D341Med (cell line): ENCODE measurements around the gene NBAS.

Experiments used
- DNase-seq: peaks from one replicate; pipeline ENCODE4 v3.0.0; 2012; ENCODE audit warnings: low spot score

NBAS gene

DNA sequence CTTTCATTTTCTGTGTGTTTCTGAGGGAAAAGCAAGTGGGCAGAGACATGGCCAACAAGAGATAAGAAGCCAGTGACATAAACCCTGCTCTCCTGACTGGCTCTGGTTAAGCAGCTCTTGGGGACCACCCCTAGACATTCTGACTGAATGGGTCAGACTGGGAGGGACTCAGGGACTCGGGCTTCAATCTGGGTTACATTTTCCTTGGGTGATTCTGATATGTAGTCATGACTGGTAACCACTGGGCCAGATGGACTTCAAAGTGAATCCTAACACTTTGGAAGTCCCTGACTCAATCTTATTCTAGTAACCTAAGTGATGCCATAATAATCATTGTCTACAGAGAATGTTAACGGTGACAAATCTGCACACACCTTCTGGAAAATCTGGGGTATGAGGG, 397.8 kb downstream of the NBAS start:
- DNase-seq = no peak

DNA sequence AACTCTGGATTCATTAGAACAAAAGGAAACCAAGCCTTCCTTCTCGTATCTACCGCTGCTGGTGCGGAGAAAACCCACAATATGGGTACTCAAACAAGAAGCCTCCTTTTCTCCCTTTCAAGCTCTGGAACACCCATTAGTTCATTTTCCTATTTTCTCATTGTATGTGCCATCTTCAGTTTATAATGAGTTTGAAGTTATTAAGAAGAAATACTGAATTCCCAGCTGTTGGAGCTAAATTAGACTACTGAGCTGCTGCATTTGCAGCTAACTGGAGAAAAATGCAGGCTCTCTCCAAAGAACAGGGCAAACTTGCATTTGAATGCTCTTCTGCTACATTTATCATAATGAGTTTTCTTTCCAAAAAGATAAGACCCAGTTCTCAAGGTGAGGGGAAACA, 398.5 kb downstream of the NBAS start:
- no peak for DNase-seq

DNA sequence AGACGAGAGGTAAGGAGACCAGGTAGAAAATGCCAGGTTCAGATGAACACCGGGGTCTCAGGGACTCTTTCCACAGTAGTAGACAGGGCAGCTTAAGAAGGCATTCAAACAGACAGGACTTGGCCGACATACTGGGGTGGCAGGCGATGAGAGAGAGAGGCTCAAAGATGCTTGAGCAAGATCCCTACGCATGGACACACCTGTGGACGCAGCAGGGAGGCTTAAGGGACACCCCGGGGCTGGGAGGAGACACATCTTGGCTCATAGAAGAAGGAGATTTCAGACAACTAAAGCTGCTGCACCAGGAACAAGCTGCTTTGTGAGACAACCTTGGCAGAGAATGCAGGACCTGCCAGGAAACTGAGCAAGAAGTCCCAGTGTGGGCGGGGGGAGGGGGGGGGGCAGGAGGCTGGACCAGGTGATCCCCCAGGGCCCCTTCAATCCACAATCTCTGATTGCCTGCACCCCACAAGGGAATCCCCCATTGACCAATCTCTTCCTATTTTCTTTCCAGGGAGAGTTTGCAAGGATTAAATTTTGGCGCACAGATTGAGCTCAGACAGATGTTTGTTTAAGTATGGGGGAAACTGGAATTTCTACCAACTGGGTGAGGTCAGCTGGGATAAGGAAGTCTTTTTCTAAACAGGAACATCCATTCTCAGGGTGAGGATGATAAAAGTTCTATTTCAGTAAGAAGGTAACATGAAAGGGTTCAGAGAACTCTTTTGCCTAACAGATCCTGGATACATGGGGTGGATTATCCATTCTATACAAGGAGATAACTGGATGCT, 400.7 kb downstream of the NBAS start:
- peak; percentile 44 for DNase-seq

GRCh38 chr2:15159751-15160177, 401.4 kb downstream of the NBAS start:
- DNase-seq = peak; percentile 54

DNA sequence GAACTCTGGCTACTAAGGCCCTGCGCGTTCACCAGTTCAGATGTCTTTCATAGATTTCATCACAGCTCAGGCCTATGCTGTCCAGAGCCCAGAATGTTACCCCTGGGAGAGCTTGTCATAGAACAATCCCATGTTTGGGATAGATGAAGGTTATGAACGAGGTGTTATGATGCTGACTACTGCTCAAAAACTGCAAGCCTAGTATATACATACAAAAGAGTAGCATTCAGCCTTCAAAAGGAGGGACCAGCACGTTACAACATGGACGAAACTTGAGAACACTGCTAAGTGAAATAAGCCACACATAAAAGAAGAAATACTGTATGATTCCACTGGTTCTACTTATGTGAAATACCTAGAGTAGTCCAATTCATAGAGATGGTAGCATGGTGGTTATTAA, 401.9 kb downstream of the NBAS start:
- no peak for DNase-seq

DNA sequence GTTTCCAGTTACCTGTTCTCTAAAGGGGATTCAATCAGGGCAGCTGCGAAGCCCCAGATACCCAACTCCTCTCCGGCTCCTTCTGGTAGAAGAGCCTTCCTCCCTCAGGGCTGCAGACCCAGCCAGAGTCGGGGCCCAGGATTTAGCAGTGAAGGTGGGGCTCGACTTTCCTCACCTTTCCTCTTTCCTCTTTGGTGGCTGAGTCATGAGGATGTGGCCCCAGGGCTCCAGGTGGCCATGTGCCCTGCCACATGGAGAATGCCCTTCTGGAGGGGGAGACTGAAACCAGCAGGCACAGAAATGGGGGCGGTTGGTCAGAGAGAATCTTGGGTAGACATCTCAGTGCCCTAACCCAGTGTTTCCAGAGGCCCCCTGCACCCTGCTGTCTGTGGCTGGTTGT, 402.6 kb downstream of the NBAS start:
- no peak for DNase-seq

- DNase-seq = no peak
Measured at GRCh38 chr2:15158100-15158499, 403.0 kb downstream of the NBAS start.

GRCh38 chr2:15155959-15156574, 405.1 kb downstream of the NBAS start:
- DNase-seq = no peak

DNA sequence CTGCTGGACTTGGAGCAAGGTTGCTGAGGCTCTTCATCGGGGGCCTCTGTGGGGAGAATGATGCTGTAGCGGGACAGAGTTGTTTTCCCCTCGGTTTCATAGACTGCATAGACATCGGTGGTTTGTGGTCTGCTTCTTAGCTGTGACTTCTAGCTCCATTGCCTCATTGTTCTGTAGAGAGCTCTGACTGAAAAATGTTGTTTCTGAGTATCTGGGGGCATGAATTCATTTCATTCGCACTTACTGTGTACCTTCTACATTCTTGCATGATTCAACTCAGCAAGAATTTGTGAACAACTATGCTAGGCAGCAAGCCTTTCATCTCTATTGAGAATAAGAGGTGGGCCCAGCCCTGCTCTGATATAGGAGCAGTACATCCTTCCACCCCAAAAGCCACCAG, 406.8 kb downstream of the NBAS start:
- no peak for DNase-seq

DNA sequence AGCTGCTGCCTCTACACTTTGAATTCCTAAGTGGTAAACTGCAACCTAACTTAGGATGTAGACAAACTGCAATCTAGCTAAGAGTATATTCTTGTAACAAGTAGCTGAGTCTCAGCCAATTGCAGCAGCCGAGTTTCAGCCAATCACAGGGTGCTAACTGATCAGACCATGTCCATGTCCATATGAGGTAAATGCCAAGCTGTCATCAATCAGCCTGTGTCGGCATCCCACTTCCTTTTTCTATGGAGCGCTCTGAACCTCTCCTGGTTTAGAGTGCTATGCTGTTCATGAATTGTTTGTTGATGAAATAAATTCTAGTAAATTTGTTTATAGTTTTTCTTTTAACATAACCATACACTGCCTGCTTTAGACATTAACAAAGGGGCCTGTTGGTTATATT, 408.8 kb downstream of the NBAS start:
- DNase-seq = no peak

- no peak for DNase-seq
Measured at GRCh38 chr2:15149063-15149462, 412.1 kb downstream of the NBAS start.

GRCh38 chr2:15147591-15147990, 413.5 kb downstream of the NBAS start:
- DNase-seq = no peak

GRCh38 chr2:15146960-15147359, 414.2 kb downstream of the NBAS start:
- DNase-seq = no peak

DNA sequence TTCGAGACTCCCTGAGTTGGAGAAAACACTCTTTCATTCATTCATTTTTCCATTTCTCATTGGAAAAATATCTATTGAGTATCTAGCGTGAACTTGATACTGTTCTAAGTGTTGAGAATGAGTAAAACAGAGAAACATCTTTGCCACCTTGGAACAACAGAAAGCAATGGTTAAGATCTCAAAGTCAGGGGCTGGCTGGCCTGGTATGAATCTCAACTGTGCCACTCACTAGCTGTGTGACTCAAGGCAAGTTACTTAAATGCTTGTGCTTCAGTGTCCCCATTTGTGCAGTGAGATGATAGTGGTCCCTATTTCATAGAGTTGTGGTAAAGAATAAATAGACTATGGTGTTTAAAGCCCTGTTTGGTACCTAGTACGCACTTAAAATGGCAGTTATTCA, 415.2 kb downstream of the NBAS start:
- no peak for DNase-seq

DNA sequence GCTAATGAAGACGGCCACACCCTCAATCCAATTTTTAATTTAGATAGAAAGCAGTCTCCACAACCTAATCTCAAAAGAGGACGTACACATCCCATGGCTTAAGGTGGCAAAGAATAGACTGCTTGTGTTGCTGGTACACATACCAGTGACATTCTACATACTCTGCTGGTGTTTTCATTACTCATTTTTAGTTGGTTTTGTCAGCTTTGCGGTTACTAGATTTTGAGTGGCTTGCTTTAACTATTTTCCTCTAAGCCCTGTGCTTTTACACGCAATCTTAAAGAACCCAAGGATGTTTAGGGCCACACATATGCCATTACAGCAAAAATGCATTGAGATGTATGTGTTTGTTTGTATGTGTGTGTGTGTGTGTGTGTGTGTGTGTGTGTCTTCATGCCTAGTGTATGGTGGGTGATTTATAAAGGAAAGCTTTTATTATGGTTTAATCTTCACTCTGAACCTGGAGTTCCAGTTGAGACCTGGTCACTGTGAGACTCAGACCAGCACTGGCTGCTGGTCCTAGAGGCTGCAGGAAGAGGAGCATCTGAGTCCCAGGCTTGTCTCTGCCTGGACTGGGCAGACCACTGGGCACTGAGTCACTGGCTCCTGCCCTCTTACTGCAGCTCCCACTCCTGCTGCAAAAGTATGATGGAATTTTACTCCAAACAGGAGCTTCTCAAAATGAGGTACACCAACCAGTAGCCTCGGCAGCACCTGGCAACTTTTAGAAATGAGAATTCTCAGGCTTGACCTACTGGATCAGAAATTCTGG, 415.9 kb downstream of the NBAS start:
- no peak for DNase-seq

- no peak for DNase-seq
Measured at GRCh38 chr2:15142069-15142689, 419.0 kb downstream of the NBAS start.

DNA sequence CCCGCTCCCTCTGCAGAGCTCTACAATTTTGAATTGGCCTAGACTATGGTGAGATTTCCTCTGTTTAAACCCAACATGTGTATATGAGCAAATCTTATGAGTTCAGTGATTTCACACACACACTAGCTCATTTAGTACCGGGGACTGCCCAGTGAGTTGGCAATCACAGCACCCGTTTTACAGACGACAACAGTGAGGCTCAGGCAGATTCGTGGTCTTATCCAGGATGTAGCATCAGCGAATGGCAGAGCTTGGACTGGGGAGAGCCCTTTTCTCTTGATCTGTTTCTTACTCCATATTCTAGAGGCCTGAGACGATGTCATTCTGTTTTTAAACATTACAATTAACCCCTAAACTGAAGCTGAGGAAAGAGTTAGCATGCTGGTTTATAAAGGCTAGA, 419.9 kb downstream of the NBAS start:
- no peak for DNase-seq

- DNase-seq = no peak
Measured at GRCh38 chr2:15136639-15137038, 424.5 kb downstream of the NBAS start.

- DNase-seq = no peak
Measured at GRCh38 chr2:15134957-15135356, 426.2 kb downstream of the NBAS start.

DNA sequence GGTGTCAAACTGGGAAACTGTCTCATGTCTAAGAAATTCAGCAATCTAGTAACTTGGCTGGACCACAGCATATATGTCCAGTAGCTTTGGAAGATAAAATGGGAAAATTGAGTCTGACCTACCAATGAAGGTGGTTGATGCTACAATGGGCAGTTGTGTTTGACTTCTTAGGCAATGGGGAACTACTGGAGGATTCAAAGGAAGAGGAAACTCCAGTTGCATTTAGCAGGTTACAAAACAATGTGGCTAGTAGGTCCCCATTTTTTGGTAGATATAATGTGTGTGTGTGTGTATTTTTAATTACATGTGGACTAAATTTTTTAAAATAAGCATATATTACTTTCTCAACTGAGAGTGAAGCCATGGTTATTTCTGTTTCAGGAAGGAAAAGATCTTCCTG, 427.7 kb downstream of the NBAS start:
- no peak for DNase-seq

DNA sequence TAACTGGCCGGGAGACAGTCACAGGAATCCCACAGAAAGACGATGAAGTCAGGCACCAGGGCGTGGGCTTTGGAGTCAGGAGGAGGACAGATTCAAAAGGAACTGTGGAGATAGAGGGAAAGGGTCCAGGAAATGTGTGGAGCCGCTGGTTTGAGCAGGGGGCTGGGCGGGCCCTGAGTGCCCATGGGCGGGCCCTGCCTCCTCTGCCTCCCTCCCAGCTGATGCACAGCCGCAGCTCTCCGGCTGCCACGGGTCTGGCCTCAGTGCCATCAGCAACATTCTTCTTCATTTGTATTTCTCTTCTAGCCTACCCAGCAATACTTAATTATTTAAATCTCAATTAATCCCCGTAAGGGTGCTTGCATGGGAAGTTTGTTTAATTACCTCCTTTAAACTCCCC, 432.3 kb downstream of the NBAS start:
- DNase-seq = no peak

GRCh38 chr2:15127876-15128275, 433.3 kb downstream of the NBAS start:
- DNase-seq = no peak

DNA sequence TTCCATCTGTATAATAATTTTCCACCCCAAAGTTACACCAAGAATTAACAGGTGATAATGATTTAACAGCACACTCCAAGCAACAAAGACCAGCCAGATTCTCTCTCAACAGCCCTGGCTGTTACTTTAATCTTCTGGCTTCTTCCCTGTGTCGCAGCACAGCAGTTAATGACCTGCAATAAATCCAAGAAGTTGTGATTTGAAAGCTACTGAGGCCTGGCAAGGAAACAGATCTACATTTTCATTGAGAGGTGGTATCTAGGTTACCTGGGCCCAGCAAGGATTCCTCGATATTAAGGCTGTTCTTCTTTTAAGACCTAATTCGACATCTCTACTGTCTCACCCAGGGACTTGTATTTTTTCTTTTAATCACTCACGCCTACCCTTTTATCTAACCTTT, 433.8 kb downstream of the NBAS start:
- no peak for DNase-seq
